ENCODE data around the gene XCR1.

The XCR1 gene

DNA sequence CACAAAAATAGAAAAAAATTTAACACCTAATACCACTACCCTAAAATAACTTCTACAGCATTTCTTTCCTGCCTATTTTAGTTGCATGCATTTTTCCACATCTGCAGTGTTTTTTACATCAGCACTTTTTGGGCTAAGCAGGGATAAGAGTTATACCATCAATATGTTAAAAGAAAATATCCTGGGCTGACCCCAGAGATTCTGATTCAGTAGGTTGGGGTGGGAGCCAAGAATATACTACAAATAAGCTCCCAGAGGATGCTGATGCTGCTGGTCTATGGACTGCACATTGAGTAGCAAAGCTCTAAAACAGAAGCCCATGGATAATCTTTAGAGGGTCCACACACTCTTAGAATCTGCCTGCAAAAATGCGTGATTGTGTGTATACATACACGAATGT lies 46.5 kb downstream of the XCR1 start:
- DNase-seq: no peak

DNA sequence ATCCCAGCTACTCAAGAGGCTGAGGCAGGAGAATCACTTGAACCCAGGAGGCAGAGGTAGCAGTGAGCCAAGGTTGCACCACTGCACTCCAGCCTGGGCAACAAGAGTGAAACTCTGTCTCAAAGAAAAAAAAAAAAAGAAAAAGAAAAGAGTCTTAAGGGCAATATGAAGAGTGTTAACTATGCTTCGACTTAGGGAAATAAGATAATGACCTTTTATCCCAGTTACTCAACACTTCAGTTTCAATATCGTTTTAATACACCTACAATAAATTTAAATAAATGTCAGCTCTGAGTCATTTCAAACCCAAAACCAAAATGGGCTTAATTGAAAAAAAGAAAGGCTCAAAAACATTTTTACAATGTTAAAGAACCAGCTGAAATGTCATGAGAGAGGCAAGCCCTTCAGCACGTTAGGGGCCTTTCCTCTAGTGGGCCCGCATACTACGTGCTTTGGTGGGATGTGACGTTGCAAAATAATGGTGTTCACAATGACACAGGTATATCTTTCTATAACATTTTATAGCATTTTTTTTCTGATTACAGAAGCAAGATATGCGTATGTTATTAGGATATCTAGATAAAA lies 47.0 kb downstream of the XCR1 start:
- DNase-seq: no peak

DNA sequence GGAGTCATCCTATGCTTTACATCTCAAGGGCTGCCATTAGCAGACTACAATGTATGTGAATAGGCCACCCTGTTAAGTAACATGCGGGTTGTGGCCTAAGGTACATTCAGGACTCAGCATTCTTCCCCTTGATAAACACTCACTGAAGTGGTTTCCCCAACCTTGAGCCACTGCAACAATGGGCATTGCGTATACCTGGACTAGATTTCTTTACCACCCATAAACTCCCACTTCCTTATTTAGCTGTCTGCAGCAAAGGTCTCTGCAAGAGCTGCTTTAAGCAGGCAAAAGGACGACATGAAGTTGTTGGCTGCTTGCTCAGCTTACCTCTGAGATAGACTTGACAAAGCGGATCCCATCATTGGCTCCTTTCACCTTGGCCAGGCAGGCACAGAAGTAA lies 47.9 kb downstream of the XCR1 start:
- DNase-seq: no peak

DNA sequence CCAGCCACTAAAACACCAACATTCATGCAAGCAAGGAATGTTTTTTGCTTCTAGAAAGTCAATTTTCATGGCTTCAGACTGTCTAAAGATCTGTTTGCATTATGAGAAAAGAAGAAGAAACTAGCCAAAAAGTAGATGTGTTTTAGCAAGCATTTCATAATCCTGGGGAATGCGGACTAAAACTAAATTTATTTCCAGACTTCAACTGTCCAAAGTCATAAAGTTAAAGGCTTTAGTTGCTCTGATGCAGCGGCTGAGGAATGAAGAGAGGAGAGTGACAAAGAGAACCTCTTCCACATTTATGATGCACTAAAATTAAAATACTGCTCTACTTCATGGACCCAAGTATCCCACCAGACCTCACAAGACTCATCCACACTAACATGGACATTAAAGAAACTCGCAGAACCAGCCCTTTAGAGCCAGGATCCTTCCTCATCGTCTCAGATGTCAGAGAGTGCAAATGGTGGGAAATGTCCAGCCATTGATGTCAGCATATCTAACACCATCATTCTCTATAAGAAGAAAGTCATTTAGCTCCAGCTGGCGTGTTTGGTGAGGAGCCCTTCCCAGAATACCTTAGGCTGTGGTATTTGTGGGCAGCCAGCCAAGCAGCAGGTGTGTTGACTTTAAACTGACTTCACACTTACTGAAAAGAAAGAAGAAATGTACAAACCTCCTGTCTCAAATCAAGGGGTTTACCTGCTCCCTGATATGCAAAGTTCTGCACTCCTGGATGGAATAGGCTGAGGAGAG lies 49.1 kb downstream of the XCR1 start:
- no peak for DNase-seq

DNA sequence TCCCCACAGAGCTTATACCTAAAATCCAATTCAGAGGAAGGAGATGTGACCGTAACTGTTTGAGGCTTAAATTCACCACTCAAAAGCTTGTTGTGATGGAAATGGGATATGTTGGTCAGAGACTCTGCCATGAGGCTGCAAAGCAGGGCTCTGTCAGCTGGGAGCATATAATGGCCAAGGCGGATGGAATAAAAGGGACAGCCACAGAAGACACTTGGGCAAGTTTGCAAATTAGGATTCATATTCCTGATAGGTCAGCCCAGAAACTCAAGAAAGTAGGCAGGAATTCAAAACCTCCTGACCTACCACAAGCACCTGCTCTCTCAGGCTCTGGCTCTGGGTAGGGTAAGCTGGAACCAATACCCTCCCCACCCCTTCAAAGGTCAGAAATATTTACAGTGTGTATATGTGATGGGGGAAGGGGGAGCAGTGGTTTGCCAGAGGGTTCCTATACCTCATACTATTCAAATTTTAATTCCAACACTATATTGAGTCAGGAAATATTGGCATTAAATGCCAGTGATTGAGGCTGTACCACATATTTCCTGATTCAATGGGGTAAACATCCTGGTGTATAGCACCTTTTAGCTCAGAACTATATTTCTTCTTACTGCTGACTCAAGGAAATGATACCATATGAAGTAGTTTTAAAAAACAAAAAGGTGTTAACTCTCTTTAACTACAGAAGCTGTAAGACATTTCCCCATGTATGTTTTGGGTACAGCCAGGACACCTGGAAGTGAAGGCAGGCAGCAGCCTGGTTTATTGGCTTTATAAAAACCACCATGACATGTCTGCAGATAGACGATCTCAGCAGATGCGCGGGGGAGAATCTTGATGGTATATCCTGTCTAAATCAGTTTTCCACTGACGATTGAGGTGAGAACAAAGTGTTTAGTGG lies 50.8 kb downstream of the XCR1 start:
- no peak for DNase-seq

DNA sequence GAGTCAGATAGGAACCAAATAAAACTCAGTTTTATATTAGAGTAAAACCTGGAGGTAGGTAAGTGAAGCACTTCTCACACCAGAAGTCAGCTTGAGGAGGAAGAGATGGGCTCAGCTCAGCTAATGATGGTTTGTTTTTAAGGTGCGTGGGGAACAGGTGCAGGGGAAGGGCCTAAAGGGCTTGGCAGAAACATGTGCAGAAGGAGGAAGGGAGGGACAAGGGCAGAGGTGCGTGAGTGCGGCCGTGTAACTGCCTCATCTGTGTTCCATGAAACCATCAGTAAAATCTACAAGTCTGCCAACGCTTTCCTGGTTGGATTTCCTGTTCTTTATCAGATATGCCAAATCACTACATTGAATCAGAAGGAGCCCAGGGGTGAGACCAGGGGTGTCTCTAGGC lies 51.6 kb downstream of the XCR1 start:
- no peak for DNase-seq

DNA sequence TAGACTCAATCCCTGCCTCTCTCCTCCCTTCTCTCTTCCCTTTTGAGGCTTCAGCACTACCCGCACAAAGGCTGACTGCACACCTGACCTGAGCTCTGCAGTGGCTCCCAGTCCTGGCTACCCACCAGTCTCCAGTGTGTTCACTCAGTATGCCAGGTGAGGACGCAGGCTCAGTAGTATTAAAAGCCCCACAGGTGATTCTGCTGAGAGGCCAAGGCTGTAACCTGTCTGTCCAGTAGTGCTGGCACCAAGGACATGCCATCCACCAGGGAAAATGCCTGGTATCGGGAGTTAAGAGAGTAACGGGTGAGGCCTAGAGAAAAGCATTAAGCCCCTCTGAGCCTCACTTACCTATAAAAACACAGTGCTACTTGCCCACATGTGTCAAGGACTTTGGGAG lies 52.6 kb downstream of the XCR1 start:
- DNase-seq: no peak

DNA sequence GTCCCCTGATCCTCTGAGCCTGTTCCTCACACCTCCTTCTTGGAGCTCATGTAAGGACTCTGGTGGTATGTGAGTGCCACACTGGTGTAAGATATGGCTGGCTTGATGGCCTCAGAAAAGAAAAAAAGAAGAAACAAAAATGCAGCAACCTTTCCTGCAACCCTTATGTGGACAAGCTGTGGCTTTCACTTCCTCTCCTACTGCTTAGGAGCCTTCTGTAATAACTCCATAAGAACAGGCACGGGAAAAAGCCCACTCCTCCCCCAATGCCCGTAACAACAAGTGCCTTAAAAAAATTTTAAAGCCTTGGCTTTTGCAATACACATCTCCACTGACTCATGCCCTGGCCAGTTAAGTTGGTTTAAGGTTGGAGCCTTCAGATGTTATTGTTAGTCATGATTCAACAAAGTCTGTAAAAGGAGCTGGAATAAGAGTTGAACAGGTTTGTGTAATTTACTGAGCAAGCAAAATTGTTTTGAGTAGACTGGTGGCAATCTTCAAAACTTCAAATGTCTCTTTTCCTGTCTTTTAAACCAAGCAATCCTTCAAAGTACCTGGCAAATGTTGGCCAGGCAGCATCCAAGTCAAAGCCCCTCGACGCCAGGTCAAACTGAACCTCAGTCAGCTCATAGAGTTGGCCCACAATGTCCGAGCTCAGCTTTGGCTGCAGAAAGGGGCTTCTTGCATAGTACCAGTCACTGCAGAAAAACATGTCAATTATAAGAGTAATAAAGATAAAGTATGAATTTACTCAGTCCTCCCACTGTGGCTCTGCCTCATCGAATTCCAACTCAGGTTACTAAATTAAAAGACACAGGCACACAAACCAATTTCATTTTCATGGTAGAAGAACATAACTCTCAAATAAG lies 54.5 kb downstream of the XCR1 start:
- DNase-seq: no peak

DNA sequence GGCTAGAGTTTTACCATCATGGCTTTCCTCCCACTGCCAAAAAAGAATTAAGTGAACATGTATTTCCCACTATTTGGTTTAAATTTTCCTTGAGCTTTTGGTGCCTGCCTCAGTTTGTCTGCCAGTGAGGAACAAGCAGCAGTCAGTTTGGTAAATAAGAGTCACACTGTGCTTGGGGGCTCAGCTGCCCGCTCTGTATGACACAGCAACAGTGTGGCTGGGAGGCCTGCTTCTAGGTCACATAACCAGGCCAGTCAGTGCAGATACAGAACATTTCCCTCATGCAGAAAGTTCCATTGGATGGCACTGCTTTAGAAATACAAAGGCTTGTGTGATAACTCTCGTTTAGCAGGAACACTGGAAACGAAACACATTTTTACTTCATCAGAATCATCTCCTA lies 57.3 kb downstream of the XCR1 start:
- no peak for DNase-seq

DNA sequence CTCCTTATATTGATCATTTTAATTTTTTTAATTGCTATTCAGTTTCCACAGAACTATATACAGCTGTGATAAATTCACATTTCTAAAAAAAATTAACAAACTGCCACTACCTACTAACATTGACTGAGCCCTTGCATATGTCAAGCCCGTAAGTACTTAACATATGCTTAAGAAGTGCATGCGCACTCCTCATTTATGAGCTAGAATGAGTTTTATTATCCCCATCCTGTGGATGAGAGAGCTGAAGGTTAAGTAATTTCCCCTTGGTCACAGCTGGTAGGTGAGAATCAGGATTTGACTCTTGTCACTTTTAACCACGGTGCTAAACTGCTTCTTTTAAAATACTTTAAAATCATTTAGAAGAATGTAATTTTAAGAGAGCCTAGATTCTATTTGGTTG lies 58.2 kb downstream of the XCR1 start:
- DNase-seq: no peak

DNA sequence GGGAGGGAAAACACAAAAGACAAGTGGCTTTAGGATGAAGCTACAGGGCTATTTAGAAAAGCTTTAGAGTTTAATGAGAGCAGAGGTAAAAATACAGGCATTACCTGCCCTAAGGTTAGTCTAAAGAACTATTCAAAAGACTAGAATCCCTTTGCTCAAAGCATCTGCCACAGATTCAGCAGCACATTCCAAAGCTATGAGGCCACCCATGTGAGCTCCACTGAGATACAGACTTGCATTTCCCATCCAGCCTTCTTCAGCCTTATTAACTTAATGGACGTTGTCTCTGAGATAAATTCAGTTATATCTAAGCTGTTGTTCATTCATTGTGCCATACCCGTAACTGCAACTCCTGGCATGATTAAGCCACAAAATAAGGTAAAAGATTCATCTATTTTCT lies 58.6 kb downstream of the XCR1 start:
- DNase-seq: no peak

DNA sequence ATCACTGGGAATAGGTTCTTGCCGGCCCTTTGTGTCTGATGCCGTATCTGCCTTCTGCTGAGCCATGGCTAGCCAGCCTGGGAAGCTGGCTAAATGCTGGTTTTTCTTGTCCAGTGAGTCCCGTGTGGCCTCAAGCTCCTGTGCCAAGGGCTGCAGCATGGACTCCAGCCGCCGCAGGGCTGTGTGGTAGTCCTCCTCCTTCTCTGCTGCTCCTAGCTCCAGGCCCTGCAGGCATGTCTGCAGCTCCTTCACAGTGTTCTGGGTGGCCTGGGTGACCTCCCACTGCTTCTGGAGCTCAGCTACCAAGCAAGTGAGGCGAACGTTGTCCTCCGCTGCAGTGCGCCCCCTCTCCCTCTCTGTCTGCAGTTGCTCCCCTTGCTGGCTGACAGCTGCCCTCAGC lies 59.1 kb downstream of the XCR1 start:
- DNase-seq: no peak

DNA sequence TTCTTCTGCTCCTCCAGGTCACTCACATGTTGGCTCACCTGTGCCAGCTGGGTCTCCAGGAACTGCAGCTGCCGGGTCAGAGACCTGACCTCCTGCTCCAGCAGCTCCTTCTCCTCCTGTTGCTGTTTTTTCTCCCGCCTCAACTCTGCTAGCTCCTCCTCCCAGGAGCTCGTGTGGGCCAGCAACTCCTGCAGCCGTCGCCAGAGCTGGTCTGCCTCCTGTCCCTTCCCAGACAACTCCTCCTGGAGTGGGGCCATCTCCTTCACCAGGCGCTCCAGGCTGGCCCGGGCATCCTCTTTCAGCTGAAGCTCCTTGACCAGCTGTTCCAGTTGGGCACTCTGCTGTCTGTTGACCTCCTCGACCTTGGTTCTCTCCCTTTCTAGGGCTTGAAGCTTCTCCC lies 59.6 kb downstream of the XCR1 start:
- no peak for DNase-seq
